Measurements from ENCODE around the gene MFAP3L. TPM values are rescaled to one million over a fixed set of nuclear protein-coding genes. Genes with fewer than 3 reads are reported as not detected.

MFAP3L gene
- total RNA-seq, 1 experiment from 2014 or later = 6.8 TPM

DNA sequence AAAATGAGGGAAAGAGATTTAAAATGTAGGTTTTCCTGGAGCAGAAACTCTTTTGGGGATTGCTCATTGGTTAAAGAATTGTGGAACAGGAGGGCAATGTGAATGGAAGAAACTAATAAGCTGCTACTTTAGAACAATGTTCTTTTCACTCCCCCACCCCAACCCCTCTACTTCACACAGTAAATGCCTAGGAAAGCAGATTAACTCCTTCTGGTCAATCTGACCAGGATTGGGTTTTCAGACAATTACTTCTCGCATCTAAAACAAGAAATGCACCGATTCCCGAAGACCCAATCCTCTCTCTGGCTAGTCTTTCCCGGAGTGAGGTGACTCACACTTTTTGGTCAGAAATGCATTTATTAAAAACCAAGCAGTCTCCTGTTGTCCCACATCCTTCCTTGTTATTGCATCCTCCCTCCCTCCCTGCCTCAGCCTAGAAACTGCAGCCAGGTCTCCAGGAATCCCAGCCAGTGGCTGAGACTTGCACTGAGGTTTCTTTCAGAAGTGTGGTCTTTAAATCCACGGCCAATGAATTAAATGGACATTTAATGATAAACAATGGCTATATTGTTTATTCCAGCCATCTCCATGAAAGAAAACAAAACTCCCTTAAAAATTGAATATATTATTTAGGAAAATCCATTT is 21.4 kb downstream of the MFAP3L start:
- no TSS peak for BruUV-seq (replicated peaks)
- Mint-ChIP-seq H3K9me3 (ENCODE audit: low read depth, unreplicated experiment) (no peaks in the 10 kb centered on the region), H3K27ac (ENCODE audit: unreplicated experiment) (no peak overlapping the region), H3K4me3 (ENCODE audit: low read depth, unreplicated experiment) (no peak overlapping the region), H3K4me1 (ENCODE audit: low read depth, unreplicated experiment) (no peaks in the 10 kb centered on the region), H3K36me3 (ENCODE audit: insufficient read depth, unreplicated experiment) (no peaks in the 10 kb centered on the region), H3K27me3 (ENCODE audit: unreplicated experiment) (no peaks in the 10 kb centered on the region)
- intact Hi-C loops (cut with micrococcal nuclease; ENCODE audit: unreplicated experiment) = loop anchor here (10.0 kb wide), 1 partner anchor 100 kb away; no protein-coding TSS in a partner anchor
- CTCF ChIA-PET = no interaction called here
- no peak for DNase-seq
- TF ChIP-seq, protein P1, sequence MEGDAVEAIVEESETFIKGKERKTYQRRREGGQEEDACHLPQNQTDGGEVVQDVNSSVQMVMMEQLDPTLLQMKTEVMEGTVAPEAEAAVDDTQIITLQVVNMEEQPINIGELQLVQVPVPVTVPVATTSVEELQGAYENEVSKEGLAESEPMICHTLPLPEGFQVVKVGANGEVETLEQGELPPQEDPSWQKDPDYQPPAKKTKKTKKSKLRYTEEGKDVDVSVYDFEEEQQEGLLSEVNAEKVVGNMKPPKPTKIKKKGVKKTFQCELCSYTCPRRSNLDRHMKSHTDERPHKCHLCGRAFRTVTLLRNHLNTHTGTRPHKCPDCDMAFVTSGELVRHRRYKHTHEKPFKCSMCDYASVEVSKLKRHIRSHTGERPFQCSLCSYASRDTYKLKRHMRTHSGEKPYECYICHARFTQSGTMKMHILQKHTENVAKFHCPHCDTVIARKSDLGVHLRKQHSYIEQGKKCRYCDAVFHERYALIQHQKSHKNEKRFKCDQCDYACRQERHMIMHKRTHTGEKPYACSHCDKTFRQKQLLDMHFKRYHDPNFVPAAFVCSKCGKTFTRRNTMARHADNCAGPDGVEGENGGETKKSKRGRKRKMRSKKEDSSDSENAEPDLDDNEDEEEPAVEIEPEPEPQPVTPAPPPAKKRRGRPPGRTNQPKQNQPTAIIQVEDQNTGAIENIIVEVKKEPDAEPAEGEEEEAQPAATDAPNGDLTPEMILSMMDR (IDR thresholded peaks at IDR 0.05; ENCODE audit: unreplicated experiment) = no peak

DNA sequence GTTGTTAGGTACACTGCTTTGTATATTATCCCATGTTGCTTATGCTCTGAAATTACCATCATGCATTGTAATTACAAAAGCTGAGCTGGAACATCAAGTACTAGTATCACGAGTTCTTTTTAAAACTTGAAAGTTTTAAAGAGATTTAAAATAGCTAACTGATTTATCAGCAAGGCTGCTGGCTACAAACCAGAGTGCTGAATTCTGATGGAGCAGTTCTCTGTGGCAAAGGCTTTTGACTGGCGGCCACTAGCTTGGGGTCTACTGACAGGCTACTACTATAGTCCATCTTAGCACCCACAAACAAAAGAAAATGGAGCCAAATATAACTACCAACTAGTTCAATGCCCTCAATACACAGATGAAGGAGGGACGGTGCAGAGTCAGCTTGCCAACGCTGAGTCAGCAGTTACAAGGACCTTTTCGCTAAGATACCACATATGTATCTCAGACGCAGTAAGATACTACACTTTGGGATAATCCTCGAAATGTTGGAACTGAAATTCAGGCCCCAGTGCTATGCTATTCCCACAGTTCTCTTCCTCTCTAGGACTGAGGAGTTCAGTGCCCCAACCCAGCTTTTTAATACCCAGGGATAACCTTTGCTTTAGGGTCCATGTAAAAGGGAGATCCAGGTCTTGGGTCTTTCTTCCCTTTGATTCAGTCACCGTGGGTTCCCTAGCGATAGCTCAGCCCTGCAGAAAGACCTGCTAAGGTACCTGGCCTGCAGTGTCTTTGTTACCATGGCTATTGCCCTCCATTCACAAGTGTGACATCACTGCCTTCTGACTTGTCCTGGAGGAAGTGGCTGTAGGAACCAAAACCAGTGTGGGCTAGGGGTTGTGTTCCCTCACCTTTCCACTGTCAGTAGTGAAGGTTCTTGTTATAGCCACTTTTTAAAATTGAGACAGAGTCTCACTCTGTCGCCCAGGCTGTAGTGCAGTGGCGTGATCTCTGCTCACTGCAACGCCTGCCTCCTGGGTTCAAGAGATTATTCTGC is 22.8 kb downstream of the MFAP3L start:
- TF ChIP-seq, protein P1 (IDR thresholded peaks at IDR 0.05; ENCODE audit: unreplicated experiment) = no peak
- Mint-ChIP-seq H3K9me3 (ENCODE audit: low read depth, unreplicated experiment) (no peaks in the 10 kb centered on the region), H3K36me3 (ENCODE audit: insufficient read depth, unreplicated experiment) (no peaks in the 10 kb centered on the region), H3K4me3 (ENCODE audit: low read depth, unreplicated experiment) (no peak overlapping the region), H3K27ac (ENCODE audit: unreplicated experiment) (no peak overlapping the region), H3K27me3 (ENCODE audit: unreplicated experiment) (no peaks in the 10 kb centered on the region), H3K4me1 (ENCODE audit: low read depth, unreplicated experiment) (no peaks in the 10 kb centered on the region)
- BruUV-seq (replicated peaks) = no TSS peak
- intact Hi-C loops (cut with micrococcal nuclease; ENCODE audit: unreplicated experiment) = loop anchor here (10.0 kb wide), 1 partner anchor 99 kb away; no protein-coding TSS in a partner anchor
- CTCF ChIA-PET = no interaction called here
- no peak for DNase-seq

- CTCF ChIA-PET = no interaction called here
- Mint-ChIP-seq H3K27me3 (ENCODE audit: unreplicated experiment) (no peaks in the 10 kb centered on the region), H3K9me3 (ENCODE audit: low read depth, unreplicated experiment) (no peaks in the 10 kb centered on the region), H3K4me3 (ENCODE audit: low read depth, unreplicated experiment) (no peak overlapping the region), H3K36me3 (ENCODE audit: insufficient read depth, unreplicated experiment) (no peaks in the 10 kb centered on the region), H3K27ac (ENCODE audit: unreplicated experiment) (no peak overlapping the region), H3K4me1 (ENCODE audit: low read depth, unreplicated experiment) (no peaks in the 10 kb centered on the region)
- TF ChIP-seq, protein P1 (IDR thresholded peaks at IDR 0.05; ENCODE audit: unreplicated experiment) = no peak
- no peak for DNase-seq
- intact Hi-C loops (cut with micrococcal nuclease; ENCODE audit: unreplicated experiment) = loop anchor here (10.0 kb wide), 1 partner anchor 97 kb away; no protein-coding TSS in a partner anchor
- no TSS peak for BruUV-seq (replicated peaks)
These were observed 24.4 kb downstream of the MFAP3L start for GRCh38 chr4:170001745-170002267.

- CTCF ChIA-PET = no interaction called here
- Mint-ChIP-seq H3K27ac (ENCODE audit: unreplicated experiment) (no peak overlapping the region), H3K4me1 (ENCODE audit: low read depth, unreplicated experiment) (no peaks in the 10 kb centered on the region), H3K36me3 (ENCODE audit: insufficient read depth, unreplicated experiment) (no peaks in the 10 kb centered on the region), H3K27me3 (ENCODE audit: unreplicated experiment) (no peaks in the 10 kb centered on the region), H3K4me3 (ENCODE audit: low read depth, unreplicated experiment) (no peak overlapping the region), H3K9me3 (ENCODE audit: low read depth, unreplicated experiment) (no peaks in the 10 kb centered on the region)
- no TSS peak for BruUV-seq (replicated peaks)
- TF ChIP-seq, protein P1 (IDR thresholded peaks at IDR 0.05; ENCODE audit: unreplicated experiment) = no peak
- no peak for DNase-seq
- intact Hi-C loops (cut with micrococcal nuclease; ENCODE audit: unreplicated experiment) = loop anchor here (10.0 kb wide), 1 partner anchor 96 kb away; no protein-coding TSS in a partner anchor
These were observed 25.0 kb downstream of the MFAP3L start for GRCh38 chr4:170001011-170001744.

All from Calu3 (cell line).